ENCODE data around the gene HNRNPF.

Gene HNRNPF

GRCh38 chr10:43376828-43377423, 32.1 kb downstream of the HNRNPF start:
- DNase-seq (ENCODE audit: low read depth in 2 of 2), result no peak

- DNase-seq (ENCODE audit: low read depth in 2 of 2), result no peak
These were observed 32.8 kb downstream of the HNRNPF start for GRCh38 chr10:43376046-43376635.

GRCh38 chr10:43375401-43376020, 33.5 kb downstream of the HNRNPF start:
- DNase-seq (ENCODE audit: low read depth in 2 of 2), result no peak

DNA sequence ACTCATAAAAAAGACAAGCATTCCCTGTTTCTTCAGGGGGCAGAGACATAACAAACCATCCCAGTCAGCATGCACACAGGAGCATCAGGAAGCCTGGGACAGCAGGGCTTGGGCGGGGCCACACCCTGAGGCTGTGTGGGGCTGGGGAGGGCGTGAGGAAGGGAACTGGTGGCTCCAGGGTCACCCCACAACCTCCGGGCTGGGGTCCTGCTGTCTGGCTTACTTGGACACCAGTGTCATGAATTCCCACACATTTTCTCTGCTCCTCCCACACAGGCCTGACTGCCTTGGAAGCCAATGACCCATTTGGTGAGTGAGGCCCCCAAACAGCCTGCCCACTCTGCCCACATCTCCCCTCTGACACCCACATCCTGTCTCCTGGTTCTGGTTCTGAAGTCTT, 34.8 kb downstream of the HNRNPF start:
- no peak for DNase-seq (ENCODE audit: low read depth in 2 of 2)

GRCh38 chr10:43373461-43373860, 35.5 kb downstream of the HNRNPF start:
- DNase-seq (ENCODE audit: low read depth in 2 of 2), result no peak

GRCh38 chr10:43372765-43373361, 36.1 kb downstream of the HNRNPF start:
- DNase-seq (ENCODE audit: low read depth in 2 of 2), result no peak

GRCh38 chr10:43371418-43371817, 37.6 kb downstream of the HNRNPF start, which contains the start of gene FXYD4:
TSS of gene FXYD4 (plus strand) at chr10:43371636. CDS start at chr10:43373747, 2,111 bp downstream.
- no peak for DNase-seq (ENCODE audit: low read depth in 2 of 2)

DNA sequence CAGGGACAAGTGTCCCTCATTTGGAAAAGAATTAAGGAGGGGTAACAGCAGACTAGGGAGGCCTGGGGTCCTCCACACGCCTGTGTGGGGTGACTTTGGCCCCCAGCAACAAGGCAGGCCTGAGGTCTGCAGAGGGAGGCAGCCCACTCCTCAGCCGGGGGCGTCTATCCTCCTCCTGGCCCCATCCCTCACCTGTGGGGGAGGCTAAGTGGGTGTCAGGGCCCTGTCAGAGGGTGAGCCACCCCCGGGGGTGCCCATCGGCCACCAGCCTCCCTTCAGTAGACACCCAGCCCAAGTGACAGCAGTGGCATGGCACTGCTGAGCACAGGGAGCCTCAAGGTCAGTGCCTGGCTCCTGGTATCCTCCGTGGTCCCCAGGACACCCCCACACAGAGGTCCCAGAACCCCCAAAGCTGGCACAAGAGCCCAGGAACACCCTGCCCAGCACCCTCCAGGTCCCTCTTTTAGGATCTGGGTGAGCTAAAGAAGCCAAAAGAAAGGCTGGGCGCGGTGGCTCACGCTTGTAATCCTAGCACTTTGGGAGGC, 38.2 kb downstream of the HNRNPF start:
- DNase-seq (ENCODE audit: low read depth in 2 of 2), result no peak

GRCh38 chr10:43369921-43370320, 39.1 kb downstream of the HNRNPF start:
- no peak for DNase-seq (ENCODE audit: low read depth in 2 of 2)

- no peak for DNase-seq (ENCODE audit: low read depth in 2 of 2)
These were observed 44.0 kb downstream of the HNRNPF start for GRCh38 chr10:43365001-43365400.

DNA sequence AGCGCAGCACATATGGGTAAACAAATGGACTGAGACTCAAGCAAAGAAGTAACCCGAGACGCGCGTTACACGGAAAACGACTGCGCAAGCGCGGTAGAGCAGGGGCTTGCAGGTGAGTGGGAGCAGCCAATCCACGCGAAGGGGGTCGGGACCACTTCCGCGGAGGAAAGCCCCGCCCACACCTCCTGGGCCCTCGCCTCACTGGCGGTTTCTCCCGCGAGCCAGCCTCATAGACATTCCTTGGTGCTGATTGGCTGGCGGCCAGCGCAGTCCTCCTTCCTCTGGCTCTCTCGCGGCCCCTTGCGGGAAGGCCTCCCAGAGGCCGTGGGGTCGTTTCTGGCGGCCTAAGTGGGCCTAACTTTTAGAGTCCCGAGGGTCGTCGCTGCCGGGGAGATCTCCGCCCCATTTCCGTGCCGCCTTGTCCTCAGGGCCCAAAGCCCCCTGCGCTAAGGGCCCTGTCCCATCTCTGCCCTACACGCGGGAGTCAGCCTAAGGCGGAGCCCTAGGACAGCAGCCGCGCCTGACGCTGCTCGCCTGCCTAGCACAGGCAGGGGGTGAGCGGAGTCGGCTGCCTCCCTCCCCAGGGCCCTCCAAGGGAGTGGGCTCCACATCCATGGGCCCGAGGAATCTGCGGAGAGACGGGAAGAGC, 46.7 kb downstream of the HNRNPF start:
- DNase-seq (ENCODE audit: low read depth in 2 of 2), result peak; percentile 97 to 99

DNA sequence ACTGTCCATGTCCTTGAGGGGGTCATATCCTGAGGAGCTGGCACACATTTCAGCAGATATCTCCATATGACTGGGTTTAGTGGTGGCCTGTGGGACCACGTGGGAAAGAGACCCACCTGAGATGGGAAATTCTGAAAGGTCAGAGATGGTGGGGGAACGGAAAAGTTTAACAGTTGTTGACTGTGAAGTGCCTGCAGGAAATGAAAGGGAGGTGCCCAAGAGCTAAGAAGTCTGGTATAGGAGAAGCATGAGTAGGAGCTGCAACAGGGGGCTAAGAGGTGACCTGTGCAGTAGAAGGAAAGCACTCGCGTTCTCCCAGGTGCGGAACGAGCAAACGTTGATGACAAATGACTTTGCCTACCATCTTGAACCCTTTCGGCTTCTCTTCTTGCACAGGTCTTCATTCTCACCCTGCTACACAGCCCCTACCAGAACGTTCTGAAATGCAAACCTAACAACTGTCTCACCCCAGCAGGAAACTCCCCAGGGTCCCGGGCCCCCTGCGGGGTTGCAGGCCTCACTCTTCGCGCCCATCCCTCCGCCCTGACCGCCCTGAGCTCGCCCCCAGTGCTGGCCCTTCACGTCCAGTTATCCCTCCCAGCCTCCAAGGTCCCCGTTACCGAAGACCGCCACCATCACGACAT, 47.3 kb downstream of the HNRNPF start:
- no peak for DNase-seq (ENCODE audit: low read depth in 2 of 2)

DNA sequence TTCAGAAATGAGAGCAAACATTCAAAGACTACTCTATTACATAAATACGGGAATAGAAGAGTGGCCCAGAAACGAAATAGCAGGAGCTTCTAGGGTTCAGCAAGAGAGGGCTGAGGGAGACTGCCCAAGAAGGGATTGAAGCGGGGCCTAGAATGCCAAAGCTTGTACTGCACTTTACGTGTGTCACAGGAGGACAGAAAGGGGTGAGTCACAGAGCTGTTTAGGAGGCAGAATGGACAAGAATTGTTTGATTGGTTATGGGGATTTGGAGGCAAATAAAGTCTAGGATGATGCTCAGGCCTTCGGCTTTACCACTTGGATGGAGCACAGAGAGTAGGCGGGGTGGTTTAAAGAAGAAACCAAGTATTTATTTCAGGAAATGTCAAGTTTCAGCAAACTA, 48.9 kb downstream of the HNRNPF start:
- DNase-seq (ENCODE audit: low read depth in 2 of 2), result no peak

DNA sequence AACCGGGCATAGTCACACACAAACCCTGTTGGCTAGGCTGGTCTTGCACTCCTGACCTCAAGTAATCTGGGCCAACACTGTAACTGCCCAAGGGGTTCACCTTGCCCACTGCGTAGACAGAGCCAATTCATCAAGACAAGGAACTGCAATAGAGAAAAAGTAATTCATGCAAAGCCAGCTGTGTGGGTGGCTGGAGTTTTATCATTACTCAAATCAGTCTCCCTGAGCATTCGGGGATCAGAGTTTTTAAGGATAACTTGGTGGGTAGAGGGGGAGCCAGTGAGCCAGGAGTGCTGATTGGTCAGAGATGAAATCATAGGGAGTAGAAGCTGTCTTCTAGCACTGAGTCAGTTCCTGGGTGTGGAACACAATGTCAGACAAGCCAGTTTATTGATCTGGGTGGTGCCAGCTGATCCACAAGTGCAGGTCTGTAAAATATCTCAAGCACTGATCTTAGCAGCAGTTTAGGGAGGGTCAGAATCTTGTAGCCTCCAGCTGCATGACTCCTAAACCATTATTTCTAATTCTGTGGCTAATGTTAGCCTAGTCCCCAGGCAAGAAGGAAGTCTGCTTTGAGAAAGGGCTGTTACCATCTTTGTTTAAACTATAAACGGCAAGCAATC, 53.1 kb downstream of the HNRNPF start:
- peak in 1 of 2 donors; percentile 16 for DNase-seq (ENCODE audit: low read depth in 2 of 2)

- no peak for DNase-seq (ENCODE audit: low read depth in 2 of 2)
These were observed 54.1 kb downstream of the HNRNPF start for GRCh38 chr10:43354879-43355380.

GRCh38 chr10:43354330-43354635, 54.7 kb downstream of the HNRNPF start:
- no peak for DNase-seq (ENCODE audit: low read depth in 2 of 2)

GRCh38 chr10:43353495-43354329, 55.3 kb downstream of the HNRNPF start:
- no peak for DNase-seq (ENCODE audit: low read depth in 2 of 2)

DNA sequence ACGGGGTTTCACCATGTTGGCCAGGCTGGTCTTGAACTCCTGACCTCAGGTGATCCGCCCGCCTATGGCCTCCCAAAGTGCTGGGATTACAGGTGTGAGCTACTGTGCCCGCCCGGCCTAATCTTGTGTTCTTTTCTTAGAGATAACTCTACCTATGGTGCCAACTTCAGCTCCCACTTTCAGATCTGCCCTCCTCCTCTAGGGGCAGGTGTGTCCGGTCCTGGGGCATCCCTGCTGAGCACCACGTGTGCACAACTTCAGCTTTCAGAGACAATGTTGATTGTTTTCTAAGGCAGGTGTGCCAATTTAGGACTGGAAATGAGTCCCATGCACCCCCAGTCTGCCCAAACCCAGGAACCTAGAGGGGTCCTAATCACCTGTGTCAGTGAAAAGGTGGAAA, 56.0 kb downstream of the HNRNPF start:
- DNase-seq (ENCODE audit: low read depth in 2 of 2), result no peak

DNA sequence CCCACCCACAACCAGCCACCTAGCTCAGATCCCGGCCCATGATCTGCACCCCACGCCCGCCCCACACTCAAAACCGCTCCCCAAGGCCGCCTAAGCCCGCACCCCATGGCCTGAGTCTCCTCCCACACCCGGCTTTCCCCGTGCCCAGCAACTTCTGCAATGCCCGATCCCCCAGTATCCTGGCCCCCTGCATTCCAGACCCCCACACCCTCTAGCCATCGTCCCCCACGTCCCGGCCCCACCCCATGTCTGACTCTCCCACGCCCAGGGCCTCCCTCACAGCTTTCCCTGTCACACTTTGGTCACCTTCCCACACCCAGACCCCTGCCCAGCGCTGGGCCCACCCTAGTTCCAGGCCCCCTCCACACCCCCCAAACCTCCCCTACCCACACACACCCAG, 57.7 kb downstream of the HNRNPF start:
- no peak for DNase-seq (ENCODE audit: low read depth in 2 of 2)

- DNase-seq (ENCODE audit: low read depth in 2 of 2), result no peak
These were observed 58.3 kb downstream of the HNRNPF start for GRCh38 chr10:43350686-43351085.
